UCSD-AML1 (cell line): ENCODE data around the gene CLOCK.

ENCODE experiments used
- DNase-seq: peaks from one replicate; lab custom pipeline; 2025; ENCODE audit not compliant: unreplicated experiment; lab: John Stamatoyannopoulos, UW

CLOCK gene

GRCh38 chr4:55545151-55545550 lies 1.6 kb downstream of the CLOCK start:
- no peak for DNase-seq

GRCh38 chr4:55543858-55544257 lies 2.9 kb downstream of the CLOCK start:
- DNase-seq = no peak

GRCh38 chr4:55540271-55540670 lies 6.4 kb downstream of the CLOCK start:
- no peak for DNase-seq

- no peak for DNase-seq
Measured at GRCh38 chr4:55539658-55540057, 7.1 kb downstream of the CLOCK start.

GRCh38 chr4:55538531-55538930 lies 8.2 kb downstream of the CLOCK start:
- no peak for DNase-seq

GRCh38 chr4:55534306-55534705 lies 12.4 kb downstream of the CLOCK start:
- no peak for DNase-seq

GRCh38 chr4:55530691-55531090 lies 16.0 kb downstream of the CLOCK start:
- no peak for DNase-seq

GRCh38 chr4:55530167-55530566 lies 16.5 kb downstream of the CLOCK start:
- no peak for DNase-seq

GRCh38 chr4:55528491-55528890 lies 18.2 kb downstream of the CLOCK start:
- no peak for DNase-seq

GRCh38 chr4:55524844-55525571 lies 21.7 kb downstream of the CLOCK start:
- DNase-seq = no peak

- DNase-seq = no peak
Measured at GRCh38 chr4:55518442-55518841, 28.3 kb downstream of the CLOCK start.

- DNase-seq = no peak
Measured at GRCh38 chr4:55517526-55518229, 29.0 kb downstream of the CLOCK start.

- DNase-seq = no peak
Measured at GRCh38 chr4:55512922-55513571, 33.7 kb downstream of the CLOCK start.

GRCh38 chr4:55512077-55512476 lies 34.6 kb downstream of the CLOCK start:
- no peak for DNase-seq

GRCh38 chr4:55510685-55511084 lies 36.0 kb downstream of the CLOCK start:
- no peak for DNase-seq

- no peak for DNase-seq
Measured at GRCh38 chr4:55509266-55509665, 37.4 kb downstream of the CLOCK start.

GRCh38 chr4:55507612-55508011 lies 39.1 kb downstream of the CLOCK start:
- DNase-seq = no peak

GRCh38 chr4:55503169-55503568 lies 43.5 kb downstream of the CLOCK start:
- DNase-seq = no peak

GRCh38 chr4:55500072-55500471 lies 46.6 kb downstream of the CLOCK start:
- no peak for DNase-seq

GRCh38 chr4:55499495-55499894 lies 47.2 kb downstream of the CLOCK start:
- no peak for DNase-seq

- no peak for DNase-seq
Measured at GRCh38 chr4:55498051-55498450, 48.7 kb downstream of the CLOCK start.

GRCh38 chr4:55491486-55491885 lies 55.2 kb downstream of the CLOCK start:
- DNase-seq = no peak
